Central memory CD8-positive, alpha-beta T cell (primary cell): Measurements from ENCODE around the gene DCLK2.

ENCODE experiments used
- ATAC-seq: fragments of 150-1000 bp; cut with Tn5 transposase; replicated peaks from 2 replicates; pipeline ENCODE4 v1.10.0; 2022; ENCODE audit warnings: mild to moderate bottlenecking, moderate FRiP score, moderate number of reproducible peaks; ENCODE audit not compliant: poor library complexity, severe bottlenecking; ENCODE audit errors: extremely low read depth
- DNase-seq, 2 donors: peaks; one replicate each; pipeline ENCODE4 v3.0.0; 2021; ENCODE audit warnings: low spot score in 2 of 2
- H3K27ac Mint-ChIP-seq: one replicate; pipeline ENCODE4 v1.8.0; 2022; ENCODE audit warnings: low read depth, mild to moderate bottlenecking, moderate library complexity, mixed read lengths
- H3K27me3 Mint-ChIP-seq: one replicate; pipeline ENCODE4 v1.8.0; 2022; ENCODE audit warnings: mixed read lengths
- H3K36me3 Mint-ChIP-seq: one replicate; pipeline ENCODE4 v1.8.0; 2022; ENCODE audit warnings: mild to moderate bottlenecking, moderate library complexity, mixed read lengths; ENCODE audit not compliant: insufficient read depth
- H3K4me1 Mint-ChIP-seq: one replicate; pipeline ENCODE4 v1.8.0; 2022; ENCODE audit warnings: mixed read lengths
- H3K4me3 Mint-ChIP-seq: one replicate; pipeline ENCODE4 v1.8.0; 2022; ENCODE audit warnings: mild to moderate bottlenecking, moderate library complexity, mixed read lengths
- H3K9me3 Mint-ChIP-seq: one replicate; pipeline ENCODE4 v1.8.0; 2022; ENCODE audit warnings: mixed read lengths

DCLK2 gene

DNA sequence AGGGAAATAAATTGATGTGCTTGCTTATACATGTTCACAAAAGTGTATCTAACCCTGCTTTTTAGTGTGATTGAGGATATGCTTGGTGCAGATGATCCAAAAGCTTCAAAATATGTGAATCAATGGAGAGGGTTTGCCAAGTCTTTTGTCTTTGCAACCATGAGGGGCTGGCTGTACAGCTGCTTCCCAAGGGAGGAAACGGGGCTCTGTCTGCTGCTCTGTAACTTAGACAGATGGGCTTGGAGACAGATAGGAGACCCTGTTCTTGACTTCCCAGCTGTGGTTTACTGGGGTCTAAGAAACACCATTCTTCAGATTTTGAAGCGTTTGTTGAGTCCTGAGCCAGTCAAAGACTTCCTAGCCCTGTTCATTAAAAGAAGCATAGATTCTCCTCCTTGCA lies 152.3 kb downstream of the DCLK2 start:
- Mint-ChIP-seq H3K27me3 (peaks cover 77% of the 10 kb centered on the region), H3K4me1 (no peaks in the 10 kb centered on the region), H3K4me3 (no peak overlapping the region), H3K9me3 (no peaks in the 10 kb centered on the region), H3K27ac (no peak overlapping the region), H3K36me3 (peaks cover 2% of the 10 kb centered on the region)
- DNase-seq (no peak), ATAC-seq (no peak)

DNA sequence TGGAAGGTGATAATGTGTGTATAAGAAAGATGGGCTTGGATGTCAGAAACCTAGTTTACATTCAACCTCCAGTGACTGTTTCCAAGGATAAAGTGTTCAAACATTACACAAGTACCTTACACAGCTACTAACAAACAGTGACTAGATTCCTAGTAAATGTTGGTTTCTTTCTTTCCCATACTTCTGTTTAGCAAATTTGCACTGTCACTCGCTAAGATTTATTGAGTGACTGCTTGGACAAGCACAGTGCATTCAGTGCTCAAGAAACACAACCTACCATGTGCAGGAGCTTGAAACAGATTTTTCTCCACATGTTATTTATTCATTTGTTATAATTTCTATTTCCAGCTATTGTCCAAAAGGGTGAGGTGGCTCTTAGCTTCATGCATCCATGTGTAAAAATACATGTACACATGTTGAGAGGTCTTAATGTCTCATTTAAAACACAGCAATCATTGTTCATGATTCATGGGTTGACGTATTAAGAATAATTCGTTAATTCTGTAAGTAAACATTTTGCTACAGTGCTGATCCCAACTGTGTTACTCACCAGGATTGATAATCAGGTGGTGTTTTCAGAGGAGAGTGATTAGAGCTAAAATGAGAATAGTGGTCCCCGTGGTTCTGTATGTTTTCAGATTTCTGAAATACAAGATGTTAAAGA lies 153.0 kb downstream of the DCLK2 start:
- no peak for ATAC-seq

DNA sequence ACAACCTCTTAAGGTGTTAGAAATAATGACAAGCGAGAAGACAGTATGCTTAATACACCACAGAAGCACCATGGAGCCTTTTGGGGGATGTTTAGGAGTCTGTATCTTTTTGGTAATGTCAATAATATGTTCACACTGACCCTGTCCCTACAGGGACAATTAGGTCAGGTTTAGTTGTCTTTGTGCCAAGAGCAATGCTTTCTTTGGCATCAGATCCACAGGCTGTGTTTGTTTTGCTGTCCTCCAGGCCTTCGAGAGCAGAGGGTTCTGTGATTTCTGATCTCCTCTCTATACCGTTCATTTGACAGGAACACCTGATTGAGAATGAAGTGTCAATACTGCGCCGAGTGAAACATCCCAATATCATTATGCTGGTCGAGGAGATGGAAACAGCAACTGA lies 153.8 kb downstream of the DCLK2 start:
- Mint-ChIP-seq H3K4me1 (no peaks in the 10 kb centered on the region), H3K4me3 (no peak overlapping the region), H3K36me3 (peaks cover 2% of the 10 kb centered on the region), H3K9me3 (no peaks in the 10 kb centered on the region), H3K27me3 (peaks cover 76% of the 10 kb centered on the region), H3K27ac (no peak overlapping the region)
- ATAC-seq (no peak), DNase-seq (no peak)

More for the DNA sequence above, 153.0 kb downstream of the DCLK2 start:
- Mint-ChIP-seq H3K27ac (no peak overlapping the region), H3K36me3 (peaks cover 2% of the 10 kb centered on the region), H3K9me3 (no peaks in the 10 kb centered on the region), H3K27me3 (peaks cover 77% of the 10 kb centered on the region), H3K4me3 (no peak overlapping the region), H3K4me1 (no peaks in the 10 kb centered on the region)
- DNase-seq = no peak

DNA sequence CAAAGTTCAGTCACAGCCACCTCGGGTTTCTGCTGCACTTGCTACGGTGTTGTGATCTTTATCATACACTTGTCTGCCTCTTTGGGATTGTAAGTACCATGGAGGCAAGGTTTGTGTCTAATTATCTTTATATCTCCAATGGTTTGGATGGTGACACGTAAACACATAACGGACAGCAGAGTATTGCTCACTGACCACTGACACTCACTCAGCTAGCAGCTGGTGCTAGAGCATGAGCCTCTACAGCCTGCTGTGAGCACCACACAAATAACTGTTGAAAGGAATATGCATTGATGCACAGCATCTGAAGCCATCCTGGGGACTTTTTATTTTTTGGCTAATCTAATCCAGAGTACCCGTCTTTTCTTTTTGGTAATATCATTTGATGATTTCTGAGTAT lies 156.0 kb downstream of the DCLK2 start:
- no peak for ATAC-seq
- Mint-ChIP-seq H3K4me3 (no peak overlapping the region), H3K27ac (no peak overlapping the region), H3K4me1 (no peaks in the 10 kb centered on the region), H3K27me3 (peaks cover 63% of the 10 kb centered on the region), H3K36me3 (no peaks in the 10 kb centered on the region), H3K9me3 (no peaks in the 10 kb centered on the region)
- DNase-seq = no peak

DNA sequence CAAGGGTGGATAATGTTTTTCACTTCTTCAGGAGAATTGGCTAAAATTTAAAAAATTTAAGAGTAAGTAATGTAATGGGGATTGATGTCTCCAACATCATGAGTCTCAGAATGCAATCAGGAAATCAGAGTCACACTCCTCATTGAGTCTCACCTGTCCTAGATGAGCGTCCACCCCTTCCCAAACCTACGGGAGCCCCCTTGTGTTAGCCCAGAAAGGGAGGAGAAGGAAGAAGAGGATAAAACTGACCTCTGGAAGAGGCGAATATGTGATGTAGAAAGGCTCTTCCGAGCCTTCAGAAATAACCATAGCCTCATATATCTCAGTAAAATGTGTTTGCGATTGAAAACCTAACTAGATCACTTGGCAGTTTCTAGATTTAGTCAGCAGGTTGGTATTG lies 157.1 kb downstream of the DCLK2 start:
- Mint-ChIP-seq H3K4me3 (no peak overlapping the region), H3K4me1 (no peaks in the 10 kb centered on the region), H3K36me3 (no peaks in the 10 kb centered on the region), H3K27me3 (peaks cover 57% of the 10 kb centered on the region), H3K9me3 (no peaks in the 10 kb centered on the region), H3K27ac (no peak overlapping the region)
- DNase-seq (no peak), ATAC-seq (no peak)

DNA sequence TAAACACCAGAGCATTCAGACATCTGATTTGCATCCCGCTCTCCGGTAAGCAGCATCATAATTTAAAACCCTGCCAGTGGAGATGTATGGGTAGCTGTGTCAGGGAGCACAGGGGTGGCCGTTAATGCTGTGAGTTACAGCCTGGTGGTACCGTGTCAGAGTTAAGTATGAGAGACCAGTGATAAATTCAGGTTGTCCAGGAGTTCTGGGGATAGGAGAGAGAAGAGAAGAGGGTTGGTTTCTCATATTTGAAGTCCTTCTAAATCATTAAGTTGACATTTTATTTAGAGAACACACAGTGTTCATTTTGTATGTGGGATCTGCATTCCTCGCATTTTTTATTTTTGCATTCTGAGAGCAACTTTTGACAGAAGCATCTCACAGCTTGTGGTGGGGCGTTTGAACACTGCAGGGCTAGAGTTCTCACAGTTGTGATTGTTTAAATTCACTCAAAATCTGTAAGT lies 157.6 kb downstream of the DCLK2 start:
- no peak for ATAC-seq
- no peaks in the 10 kb centered on the region for H3K9me3 Mint-ChIP-seq
- H3K4me1 Mint-ChIP-seq = no peaks in the 10 kb centered on the region
- H3K36me3 Mint-ChIP-seq = no peaks in the 10 kb centered on the region
- no peak overlapping the region for H3K4me3 Mint-ChIP-seq
- H3K27me3 Mint-ChIP-seq = peaks cover 54% of the 10 kb centered on the region
- no peak for DNase-seq
- no peak overlapping the region for H3K27ac Mint-ChIP-seq

DNA sequence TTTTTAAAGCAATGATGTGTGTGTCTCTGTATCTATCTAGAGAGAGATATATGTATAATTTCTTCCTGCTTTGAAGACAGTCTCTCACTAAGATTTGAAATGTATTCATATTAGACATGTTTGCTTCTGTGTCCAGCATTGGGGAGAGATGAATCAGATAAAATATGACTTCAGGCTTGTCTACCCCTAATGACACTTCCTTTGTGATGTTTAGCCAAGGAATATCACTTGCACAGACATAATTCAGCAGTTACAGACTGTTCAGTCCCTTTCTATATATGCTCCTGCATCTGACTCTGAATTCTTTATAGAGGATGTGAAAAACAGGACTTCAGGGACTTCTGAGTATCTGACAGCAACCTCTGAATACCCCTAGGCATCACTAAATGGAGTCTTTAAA lies 158.4 kb downstream of the DCLK2 start:
- H3K4me3 Mint-ChIP-seq = no peak overlapping the region
- no peak for ATAC-seq
- DNase-seq = no peak
- no peak overlapping the region for H3K27ac Mint-ChIP-seq
- no peaks in the 10 kb centered on the region for H3K4me1 Mint-ChIP-seq
- H3K27me3 Mint-ChIP-seq = peaks cover 54% of the 10 kb centered on the region
- no peaks in the 10 kb centered on the region for H3K36me3 Mint-ChIP-seq
- H3K9me3 Mint-ChIP-seq = no peaks in the 10 kb centered on the region

DNA sequence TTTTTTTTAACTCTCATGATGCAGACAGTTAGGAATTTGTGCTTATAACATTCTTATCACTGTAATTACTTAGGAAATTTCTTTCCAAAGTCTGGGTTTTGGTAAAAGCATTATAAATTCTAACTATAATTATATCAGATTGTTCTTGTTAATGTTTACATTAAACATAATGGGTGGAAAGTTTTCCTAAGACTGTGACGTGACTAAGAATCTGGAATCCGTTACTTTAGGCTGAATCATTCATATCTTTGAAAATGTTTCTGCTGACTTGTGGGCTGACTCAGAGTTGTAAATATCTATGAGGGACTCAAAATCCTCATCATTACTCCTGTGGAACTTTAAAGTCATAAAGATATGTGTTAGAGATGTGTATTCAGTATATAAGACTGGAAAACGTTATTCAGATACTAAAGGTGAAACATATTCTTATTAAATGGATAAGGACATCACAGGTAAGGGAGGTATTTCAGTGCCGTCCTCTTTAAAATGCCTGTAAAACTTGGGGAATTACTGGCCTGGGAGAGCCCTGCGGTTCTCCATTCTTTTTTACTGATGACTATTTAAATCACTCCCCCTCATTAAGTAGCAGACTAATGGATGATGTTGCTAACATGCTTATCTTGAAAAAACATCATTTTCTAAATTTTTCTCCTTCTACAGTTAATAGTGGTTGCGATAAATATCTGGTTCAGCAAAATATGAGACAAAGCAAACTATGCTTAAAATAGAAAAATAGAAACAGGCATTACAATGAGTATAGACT lies 159.0 kb downstream of the DCLK2 start:
- Mint-ChIP-seq H3K4me1 (no peaks in the 10 kb centered on the region), H3K9me3 (no peaks in the 10 kb centered on the region), H3K27ac (no peak overlapping the region), H3K27me3 (peaks cover 54% of the 10 kb centered on the region), H3K4me3 (no peak overlapping the region), H3K36me3 (no peaks in the 10 kb centered on the region)
- no peak for DNase-seq
- ATAC-seq = no peak

DNA sequence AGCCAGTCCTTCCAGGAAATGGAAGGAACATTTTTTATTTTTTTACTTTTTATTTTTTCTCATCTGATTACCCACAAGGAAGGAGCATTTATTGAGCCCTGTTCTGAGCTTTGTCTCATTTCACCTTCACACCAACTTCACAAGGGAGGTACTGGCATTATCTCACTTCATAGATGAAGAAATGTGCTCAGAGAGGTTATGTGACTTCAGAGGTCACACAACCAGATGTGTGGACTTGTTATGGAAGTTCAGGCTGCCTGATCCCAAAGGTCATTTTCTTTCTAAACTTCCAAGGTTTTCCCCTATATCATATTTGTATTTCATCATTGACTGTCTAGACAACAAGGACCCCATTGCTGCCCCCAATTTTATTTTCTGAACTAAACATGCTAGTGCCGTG lies 160.3 kb downstream of the DCLK2 start:
- no peak for ATAC-seq
- no peak for DNase-seq
- H3K27ac Mint-ChIP-seq = no peak overlapping the region
- no peaks in the 10 kb centered on the region for H3K36me3 Mint-ChIP-seq
- H3K4me1 Mint-ChIP-seq = no peaks in the 10 kb centered on the region
- peaks cover 42% of the 10 kb centered on the region for H3K27me3 Mint-ChIP-seq
- no peak overlapping the region for H3K4me3 Mint-ChIP-seq
- no peaks in the 10 kb centered on the region for H3K9me3 Mint-ChIP-seq

DNA sequence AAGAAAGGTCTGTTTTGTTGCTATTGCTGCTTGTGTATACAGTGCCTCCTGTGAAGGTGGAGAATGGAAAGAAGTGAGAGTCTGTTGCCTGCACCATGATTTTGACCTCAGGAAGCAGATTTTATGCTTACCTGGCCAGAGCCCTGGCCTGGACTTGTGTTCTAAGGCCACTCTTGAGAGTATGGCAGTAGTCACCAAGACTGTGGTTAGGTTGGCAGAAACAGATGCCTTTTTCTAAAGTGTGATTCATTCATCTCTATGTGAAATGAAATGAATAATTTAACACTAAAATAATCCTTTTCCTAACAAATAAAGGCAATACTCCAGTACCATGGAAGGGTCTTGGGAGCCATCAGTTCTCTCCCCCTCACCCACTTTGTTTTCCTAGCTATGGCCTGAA lies 161.8 kb downstream of the DCLK2 start:
- no peak overlapping the region for H3K4me3 Mint-ChIP-seq
- DNase-seq (no peak), ATAC-seq (no peak)
- H3K36me3 Mint-ChIP-seq = no peaks in the 10 kb centered on the region
- peaks cover 28% of the 10 kb centered on the region for H3K27me3 Mint-ChIP-seq
- no peak overlapping the region for H3K27ac Mint-ChIP-seq
- H3K4me1 Mint-ChIP-seq = no peaks in the 10 kb centered on the region
- no peaks in the 10 kb centered on the region for H3K9me3 Mint-ChIP-seq

DNA sequence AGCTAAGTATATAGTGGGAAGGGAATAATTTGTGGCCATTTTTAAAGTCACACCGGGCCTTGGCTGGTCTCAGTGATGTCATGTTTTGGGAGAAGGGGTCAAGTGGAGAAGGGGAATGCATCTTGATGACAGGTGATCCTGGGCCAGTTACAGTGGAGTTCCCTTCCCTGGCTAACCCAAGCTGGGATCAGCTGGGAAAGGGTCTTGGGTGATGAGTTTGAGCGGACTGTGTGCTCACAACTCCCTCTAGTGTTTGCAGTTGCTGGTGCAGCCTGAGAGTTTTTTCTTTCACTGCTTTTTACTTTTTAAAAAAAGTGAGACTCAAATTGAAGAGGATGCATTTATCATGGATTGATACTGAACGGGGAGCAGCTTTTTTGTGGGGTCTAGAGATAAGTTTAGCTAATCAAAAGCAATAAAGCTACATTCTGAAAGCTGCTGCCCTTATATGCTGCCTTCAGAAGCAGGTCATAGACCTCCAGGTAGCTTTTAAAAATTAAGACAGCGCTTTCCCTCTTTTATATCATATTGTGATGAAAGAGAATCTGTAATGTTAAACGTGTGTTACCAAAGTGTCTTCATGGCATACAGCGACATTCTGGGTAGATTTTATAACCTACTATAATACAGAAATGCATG lies 164.7 kb downstream of the DCLK2 start:
- H3K36me3 Mint-ChIP-seq = no peaks in the 10 kb centered on the region
- H3K27ac Mint-ChIP-seq = no peak overlapping the region
- H3K4me1 Mint-ChIP-seq = no peaks in the 10 kb centered on the region

DNA sequence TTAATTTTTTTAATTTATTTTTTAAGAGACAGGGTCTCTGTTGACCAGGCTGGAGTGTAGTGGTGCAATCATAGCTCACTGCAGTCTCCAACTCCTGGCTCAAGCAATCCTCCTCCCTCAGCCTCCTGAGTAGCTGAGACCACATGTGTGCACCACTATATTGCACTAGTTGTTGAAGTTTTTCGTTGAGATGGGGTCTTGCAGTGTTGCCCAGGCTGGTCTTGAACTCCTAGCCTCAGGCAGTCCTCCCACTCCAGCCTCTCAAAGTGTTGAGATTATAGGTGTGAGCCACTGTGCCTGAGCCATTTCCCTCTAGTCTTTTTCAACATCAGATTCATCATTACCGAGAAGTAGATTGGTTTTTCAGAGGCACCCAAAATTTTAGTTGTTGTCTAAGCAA lies 165.7 kb downstream of the DCLK2 start:
- DNase-seq (no peak), ATAC-seq (no peak)
- no peaks in the 10 kb centered on the region for H3K4me1 Mint-ChIP-seq
- no peak overlapping the region for H3K27ac Mint-ChIP-seq
- H3K27me3 Mint-ChIP-seq = peaks cover 35% of the 10 kb centered on the region
- H3K9me3 Mint-ChIP-seq = no peaks in the 10 kb centered on the region
- no peak overlapping the region for H3K4me3 Mint-ChIP-seq
- H3K36me3 Mint-ChIP-seq = no peaks in the 10 kb centered on the region

More for the DNA sequence above, 164.7 kb downstream of the DCLK2 start:
- Mint-ChIP-seq H3K4me3 (no peak overlapping the region), H3K27me3 (peaks cover 31% of the 10 kb centered on the region), H3K9me3 (no peaks in the 10 kb centered on the region)
- ATAC-seq (no peak), DNase-seq (no peak)

DNA sequence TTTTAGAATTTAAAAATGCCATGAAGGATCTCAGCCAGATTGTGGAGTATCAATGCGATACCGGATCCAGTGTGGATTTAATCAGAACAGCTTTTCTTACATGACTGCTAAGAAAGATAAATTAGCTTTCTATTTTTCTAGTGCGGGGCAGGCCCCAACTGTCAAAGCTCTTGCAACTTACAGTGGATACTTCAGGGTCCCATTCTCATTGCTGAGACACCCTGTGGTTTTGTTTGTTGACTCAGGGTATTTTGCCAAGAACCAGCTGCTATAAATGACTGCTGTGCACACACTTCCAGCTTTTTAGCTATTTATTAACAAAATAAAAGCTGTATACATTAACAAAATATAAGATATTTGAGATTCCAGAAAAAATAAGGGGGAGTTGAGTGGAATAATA lies 166.4 kb downstream of the DCLK2 start:
- no peaks in the 10 kb centered on the region for H3K9me3 Mint-ChIP-seq

More for the DNA sequence above, 166.4 kb downstream of the DCLK2 start:
- Mint-ChIP-seq H3K36me3 (no peaks in the 10 kb centered on the region), H3K4me1 (no peaks in the 10 kb centered on the region), H3K27ac (no peak overlapping the region), H3K4me3 (no peak overlapping the region), H3K27me3 (peaks cover 30% of the 10 kb centered on the region)
- no peak for DNase-seq
- no peak for ATAC-seq
